Prostate gland (tissue), 2 donors: ENCODE data around the gene ATF6.

Experiments
- POLR2A ChIP-seq: fragments of 450-650 bp; IDR thresholded peaks from one replicate; pipeline ENCODE4 v1.6.1; 2016; ENCODE audit warnings: antibody characterized with exemption, mild to moderate bottlenecking
- TF ChIP-seq, protein P1 (sequence below), 4 experiments: fragments of 200-600 bp in 2 of 4; fragments of 450-650 bp in 2 of 4; sonication (generic) in 2 of 4; IDR thresholded peaks; 1 replicate in 3 of 4; 2 replicates in 1 of 4; pipeline ENCODE4 v1.5.1; 2016 to 2019; ENCODE audit warnings: antibody characterized with exemption in 4 of 4, mild to moderate bottlenecking in 2 of 4, moderate library complexity in 2 of 4

DNA sequence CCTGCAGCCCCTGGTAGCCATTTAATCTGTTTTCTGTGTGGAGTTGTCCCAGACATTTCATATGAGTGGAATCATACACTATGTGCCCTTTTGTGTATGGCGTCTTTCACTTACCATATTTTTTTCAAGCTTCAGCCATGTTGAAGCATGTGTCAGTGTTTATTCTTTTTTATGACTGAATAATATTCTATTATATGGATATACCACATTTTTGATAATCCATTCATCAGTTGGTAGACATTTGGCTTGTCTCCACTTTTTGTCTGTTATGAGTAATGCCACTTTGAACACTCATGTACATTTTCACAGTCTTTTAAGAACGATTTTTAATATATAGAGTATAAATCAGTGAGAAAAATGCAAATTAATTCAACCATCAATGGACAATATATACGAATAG is 44.7 kb downstream of the ATF6 start:
- TF ChIP-seq, protein P1, sequence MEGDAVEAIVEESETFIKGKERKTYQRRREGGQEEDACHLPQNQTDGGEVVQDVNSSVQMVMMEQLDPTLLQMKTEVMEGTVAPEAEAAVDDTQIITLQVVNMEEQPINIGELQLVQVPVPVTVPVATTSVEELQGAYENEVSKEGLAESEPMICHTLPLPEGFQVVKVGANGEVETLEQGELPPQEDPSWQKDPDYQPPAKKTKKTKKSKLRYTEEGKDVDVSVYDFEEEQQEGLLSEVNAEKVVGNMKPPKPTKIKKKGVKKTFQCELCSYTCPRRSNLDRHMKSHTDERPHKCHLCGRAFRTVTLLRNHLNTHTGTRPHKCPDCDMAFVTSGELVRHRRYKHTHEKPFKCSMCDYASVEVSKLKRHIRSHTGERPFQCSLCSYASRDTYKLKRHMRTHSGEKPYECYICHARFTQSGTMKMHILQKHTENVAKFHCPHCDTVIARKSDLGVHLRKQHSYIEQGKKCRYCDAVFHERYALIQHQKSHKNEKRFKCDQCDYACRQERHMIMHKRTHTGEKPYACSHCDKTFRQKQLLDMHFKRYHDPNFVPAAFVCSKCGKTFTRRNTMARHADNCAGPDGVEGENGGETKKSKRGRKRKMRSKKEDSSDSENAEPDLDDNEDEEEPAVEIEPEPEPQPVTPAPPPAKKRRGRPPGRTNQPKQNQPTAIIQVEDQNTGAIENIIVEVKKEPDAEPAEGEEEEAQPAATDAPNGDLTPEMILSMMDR (IDR thresholded peaks at IDR 0.05) = no peak
- no peak for TF ChIP-seq POLR2A
